ENCODE measurements around the gene PCDHB13.
"Not testable (repeated sequence)": the region's sequence is repeated elsewhere in the genome, so short reads cannot be mapped to it uniquely, and the experiment has no call there.

PCDHB13 gene

GRCh38 chr5:141213656-141214339, at the start of gene PCDHB13:
PCDHB13 (plus strand) TSS chr5:141213919; CDS start chr5:141214124, 205 bp downstream.
- DNase-seq, result peak; percentile 19

- peak; percentile 17 for DNase-seq
Measured at GRCh38 chr5:141172381-141173204, 41.1 kb upstream of the PCDHB13 start, which contains the start of gene PCDHB7. PCDHB7 (plus strand) TSS chr5:141172644; CDS start chr5:141172836, 192 bp downstream.

- DNase-seq, result not testable (repeated sequence)
Measured at GRCh38 chr5:141174291-141175104, 39.2 kb upstream of the PCDHB13 start.

- DNase-seq, result no peak
Measured at GRCh38 chr5:141175933-141176332, 37.8 kb upstream of the PCDHB13 start.

GRCh38 chr5:141177577-141178191, 36.0 kb upstream of the PCDHB13 start, which contains the start of gene PCDHB8:
PCDHB8 (plus strand) TSS chr5:141177790; CDS start chr5:141178035, 245 bp downstream.
- DNase-seq, result not testable (repeated sequence)

- not testable (repeated sequence) for DNase-seq
Measured at GRCh38 chr5:141179371-141179770, 34.3 kb upstream of the PCDHB13 start.

GRCh38 chr5:141179876-141180275, 33.8 kb upstream of the PCDHB13 start:
- DNase-seq, result not testable (repeated sequence)

GRCh38 chr5:141180313-141180712, 33.4 kb upstream of the PCDHB13 start:
- DNase-seq, result no peak

GRCh38 chr5:141182248-141182647, 31.5 kb upstream of the PCDHB13 start, which contains the start of gene PCDHB16:
PCDHB16 (plus strand) TSS chr5:141182387; CDS start chr5:141182560, 173 bp downstream.
- no peak for DNase-seq

- DNase-seq, result not testable (repeated sequence)
Measured at GRCh38 chr5:141184117-141184855, 29.4 kb upstream of the PCDHB13 start.

GRCh38 chr5:141186897-141187512, 26.7 kb upstream of the PCDHB13 start, which contains the start of gene PCDHB9:
PCDHB9 (plus strand) TSS chr5:141187161; CDS start chr5:141187319, 158 bp downstream.
- peak; percentile 28 for DNase-seq

- DNase-seq, result not testable (repeated sequence)
Measured at GRCh38 chr5:141188682-141189081, 25.0 kb upstream of the PCDHB13 start.

- not testable (repeated sequence) for DNase-seq
Measured at GRCh38 chr5:141189131-141189530, 24.6 kb upstream of the PCDHB13 start.

- peak; percentile 17 for DNase-seq
Measured at GRCh38 chr5:141192110-141192725, 21.5 kb upstream of the PCDHB13 start, which contains the start of gene PCDHB10. PCDHB10 (plus strand) TSS chr5:141192353; CDS start chr5:141192553, 200 bp downstream.

- DNase-seq, result not testable (repeated sequence)
Measured at GRCh38 chr5:141194332-141194731, 19.4 kb upstream of the PCDHB13 start.

GRCh38 chr5:141196363-141196762, 17.4 kb upstream of the PCDHB13 start:
- no peak for DNase-seq

GRCh38 chr5:141199359-141200235, 14.1 kb upstream of the PCDHB13 start, which contains the start of gene PCDHB11:
PCDHB11 (plus strand) TSS chr5:141199627; CDS start chr5:141199775, 148 bp downstream.
- no peak for DNase-seq

- not testable (repeated sequence) for DNase-seq
Measured at GRCh38 chr5:141201126-141201525, 12.6 kb upstream of the PCDHB13 start.

GRCh38 chr5:141201646-141202045, 12.1 kb upstream of the PCDHB13 start:
- not testable (repeated sequence) for DNase-seq

Measured in stimulated activated CD4-positive, alpha-beta T cell treated with anti-CD3 and anti-CD28 coated beads, Interleukin-4, amount 100 ng/mL, for 24 hours (primary cell).